K562 treated with DMSO at 1 percent for 48 hours (cell line): ENCODE data around the gene SELL. TPM values are rescaled to one million over a fixed set of nuclear protein-coding genes. Genes with fewer than 3 reads are reported as not detected.

Experiments used
- total RNA-seq: library from RNA; unstranded; fragments of 300-600 nt; gene quantifications from 2 replicates; pipeline ENCODE4 v1.2.3, GENCODE V29; 2022; ENCODE audit warnings: low replicate concordance; ENCODE audit errors: extremely low read depth

The SELL gene
- total RNA-seq, result not detected in 2 replicates

DNA sequence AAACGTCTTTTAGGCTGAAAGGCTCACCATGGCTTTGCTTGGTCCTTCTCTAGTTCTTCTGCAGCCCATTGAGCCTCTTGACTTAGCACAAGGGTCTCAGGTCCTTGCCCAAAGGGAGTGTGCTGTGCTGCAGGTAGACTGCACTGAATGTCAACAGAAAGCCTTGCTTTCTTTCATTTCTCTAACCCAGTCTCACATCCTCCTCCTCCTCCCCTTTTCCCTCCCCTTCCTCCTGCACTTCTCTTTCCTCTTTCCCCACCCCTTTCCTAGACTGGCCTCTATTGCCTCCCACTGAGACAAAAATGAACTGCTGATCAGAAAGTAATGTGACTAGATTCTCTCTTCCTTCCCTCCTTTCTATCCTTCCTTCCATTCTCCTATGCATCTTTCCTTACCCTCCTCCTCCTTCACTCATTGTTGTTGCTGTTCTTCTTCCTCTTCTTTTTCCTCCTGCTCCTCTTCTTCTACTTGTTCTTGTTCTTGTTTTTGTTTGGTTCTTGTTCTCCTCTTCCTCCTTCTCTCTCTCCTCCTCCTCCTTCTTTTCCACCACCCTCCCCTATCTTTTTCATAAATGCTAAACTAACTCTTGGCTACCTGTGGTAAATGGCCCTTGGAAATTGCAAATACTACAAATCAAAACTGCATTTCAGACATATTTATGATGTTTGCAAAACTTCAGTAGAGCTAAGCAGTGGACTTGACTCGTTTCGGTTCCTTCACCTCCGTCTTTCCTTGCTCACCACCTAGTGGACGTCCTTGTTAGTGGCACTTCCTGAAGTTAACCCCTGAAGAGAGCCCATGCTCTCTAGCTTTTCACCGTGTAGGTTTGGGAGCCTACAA, at the start of gene SELL:
Gene SELL (minus strand): TSS at position 152 of the 840 bp plus-strand sequence. CDS start 122 bp downstream, at position 30.

DNA sequence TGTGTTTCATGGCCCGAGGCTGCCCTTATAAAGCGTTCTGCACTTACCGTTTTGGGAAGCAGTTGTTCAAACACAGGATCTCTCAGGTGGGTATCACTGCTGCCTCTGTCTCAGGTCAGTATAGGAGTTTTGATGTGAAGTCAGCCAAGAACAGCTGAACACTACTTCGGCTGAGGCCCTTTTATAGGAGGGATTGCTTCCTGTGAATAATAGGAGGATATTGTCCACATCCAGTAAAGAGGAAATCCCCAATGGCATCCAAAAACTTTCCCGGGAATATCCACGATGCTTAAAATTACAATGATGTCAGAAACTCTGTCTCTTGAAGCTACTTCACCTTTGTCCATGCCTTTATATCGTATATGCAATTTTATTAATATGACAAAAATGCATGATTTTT, 22.5 kb upstream of the SELL start, which contains the start of gene SELE:
Gene SELE (minus strand): TSS at position 156 of the 400 bp plus-strand sequence. CDS start 467 bp downstream, outside the sequence.

Other genes starting within 250 kb of the SELL start
- gene SLC19A2, start 225.7 kb downstream of the SELL start, total RNA-seq, result not detected in 2 replicates
- gene F5, start 125.1 kb downstream of the SELL start, total RNA-seq, result not detected in 2 replicates
- not detected in 2 replicates for gene SELP, start 81.5 kb downstream of the SELL start, total RNA-seq
- gene SELE, start 22.5 kb upstream of the SELL start, total RNA-seq, result not detected in 2 replicates
- gene METTL18, start 83.3 kb upstream of the SELL start, total RNA-seq, result not detected in 2 replicates
- gene SCYL3, start 182.3 kb upstream of the SELL start, total RNA-seq, result not detected in 2 replicates